ENCODE results near the gene RAB28. TPM values are rescaled to one million over a fixed set of nuclear protein-coding genes. Genes with fewer than 3 reads are reported as not detected.

RAB28 gene
- total RNA-seq, 1 donor from 2014 or later = 16.2 TPM

DNA sequence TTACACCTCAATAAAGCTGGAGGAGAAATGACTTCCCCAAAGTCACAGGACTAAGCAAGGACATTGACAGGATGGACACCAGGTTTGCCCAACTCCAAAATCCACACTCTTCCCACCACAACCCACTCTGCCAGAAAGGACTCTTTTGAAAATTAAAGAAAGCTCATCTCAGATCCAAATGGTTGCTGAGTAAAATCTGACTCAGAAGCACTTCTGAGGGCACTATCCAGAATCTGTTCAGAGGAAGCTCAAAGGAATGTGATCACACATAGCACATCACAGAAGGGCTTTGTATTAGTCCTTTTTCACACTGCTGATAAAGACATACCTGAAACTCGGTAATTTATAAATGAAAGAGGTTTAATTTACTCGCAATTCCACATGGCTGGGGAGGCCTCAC, 155.5 kb downstream of the RAB28 start:
- Mint-ChIP-seq H3K9me3 (ENCODE audit: unreplicated experiment) (no peaks in the 10 kb centered on the region), H3K4me1 (ENCODE audit: unreplicated experiment) (no peaks in the 10 kb centered on the region), H3K4me3 (ENCODE audit: unreplicated experiment) (no peak overlapping the region), H3K27ac (ENCODE audit: unreplicated experiment) (no peak overlapping the region), H3K36me3 (ENCODE audit: unreplicated experiment) (no peaks in the 10 kb centered on the region), H3K27me3 (ENCODE audit: unreplicated experiment) (no peaks in the 10 kb centered on the region)
- DNase-seq (ENCODE audit: extremely low spot score, unreplicated experiment) = no peak
- TF ChIP-seq CTCF (IDR thresholded peaks at IDR 0.05) = no peak

- H3K4me3 Mint-ChIP-seq (ENCODE audit: unreplicated experiment) = no peak overlapping the region
- DNase-seq (ENCODE audit: extremely low spot score, unreplicated experiment) = no peak
These were observed 156.1 kb downstream of the RAB28 start for GRCh38 chr4:13327991-13328390.

DNA sequence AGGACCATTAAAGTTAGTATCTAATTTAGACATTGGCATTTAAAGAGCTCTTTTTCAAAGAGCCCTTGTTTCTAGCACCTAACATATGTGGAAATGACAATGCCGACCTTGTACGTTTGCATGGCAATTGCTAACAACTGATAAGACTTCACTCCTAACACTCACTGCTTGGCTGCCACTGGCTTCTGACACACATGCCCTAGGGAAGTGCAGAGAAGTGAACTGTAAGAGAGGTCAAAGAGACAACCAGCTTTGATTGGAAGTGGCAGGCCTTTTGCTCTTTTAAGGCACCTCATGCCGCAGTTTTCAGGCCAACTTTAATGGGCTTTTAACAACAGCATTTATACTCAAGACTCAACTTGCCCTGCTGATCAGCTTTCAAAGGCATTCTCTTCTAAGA, 158.4 kb downstream of the RAB28 start:
- peaks cover 7% of the 10 kb centered on the region for H3K9me3 Mint-ChIP-seq (ENCODE audit: unreplicated experiment)
- no peak overlapping the region for H3K4me3 Mint-ChIP-seq (ENCODE audit: unreplicated experiment)
- TF ChIP-seq CTCF (IDR thresholded peaks at IDR 0.05) = no peak
- DNase-seq (ENCODE audit: extremely low spot score, unreplicated experiment) = no peak
- H3K27ac Mint-ChIP-seq (ENCODE audit: unreplicated experiment) = no peak overlapping the region
- H3K27me3 Mint-ChIP-seq (ENCODE audit: unreplicated experiment) = no peaks in the 10 kb centered on the region
- no peaks in the 10 kb centered on the region for H3K36me3 Mint-ChIP-seq (ENCODE audit: unreplicated experiment)
- peaks cover 4% of the 10 kb centered on the region for H3K4me1 Mint-ChIP-seq (ENCODE audit: unreplicated experiment)

More at GRCh38 chr4:13327991-13328390, 156.1 kb downstream of the RAB28 start:
- H3K4me1 Mint-ChIP-seq (ENCODE audit: unreplicated experiment) = peaks cover 2% of the 10 kb centered on the region
- no peaks in the 10 kb centered on the region for H3K27me3 Mint-ChIP-seq (ENCODE audit: unreplicated experiment)
- TF ChIP-seq CTCF (IDR thresholded peaks at IDR 0.05) = no peak
- no peak overlapping the region for H3K27ac Mint-ChIP-seq (ENCODE audit: unreplicated experiment)
- H3K36me3 Mint-ChIP-seq (ENCODE audit: unreplicated experiment) = no peaks in the 10 kb centered on the region
- no peaks in the 10 kb centered on the region for H3K9me3 Mint-ChIP-seq (ENCODE audit: unreplicated experiment)

DNA sequence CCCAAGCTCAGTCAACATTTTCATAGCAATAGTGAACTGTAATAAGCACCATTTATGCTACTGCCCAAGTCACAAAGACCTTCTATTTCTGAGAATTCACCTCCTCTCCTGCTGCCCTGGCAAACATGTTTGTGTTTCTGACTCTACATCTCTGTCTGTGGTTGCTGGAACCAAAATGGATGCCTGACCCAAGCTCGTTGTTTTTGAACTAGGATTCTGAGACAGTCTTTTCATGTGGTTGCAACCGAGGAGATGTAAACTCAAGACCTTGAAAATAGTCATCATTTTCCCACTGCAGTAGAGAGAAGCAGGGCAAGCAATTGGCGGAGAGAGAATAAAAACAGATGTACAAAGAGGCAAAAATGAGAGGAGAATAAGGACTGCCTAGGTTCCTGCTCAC, 160.2 kb downstream of the RAB28 start:
- no peak for DNase-seq (ENCODE audit: extremely low spot score, unreplicated experiment)
- H3K4me1 Mint-ChIP-seq (ENCODE audit: unreplicated experiment) = peaks cover 4% of the 10 kb centered on the region
- no peaks in the 10 kb centered on the region for H3K27me3 Mint-ChIP-seq (ENCODE audit: unreplicated experiment)
- peaks cover 13% of the 10 kb centered on the region for H3K9me3 Mint-ChIP-seq (ENCODE audit: unreplicated experiment)
- H3K4me3 Mint-ChIP-seq (ENCODE audit: unreplicated experiment) = no peak overlapping the region
- no peak for TF ChIP-seq CTCF (IDR thresholded peaks at IDR 0.05)
- no peak overlapping the region for H3K27ac Mint-ChIP-seq (ENCODE audit: unreplicated experiment)
- no peaks in the 10 kb centered on the region for H3K36me3 Mint-ChIP-seq (ENCODE audit: unreplicated experiment)

DNA sequence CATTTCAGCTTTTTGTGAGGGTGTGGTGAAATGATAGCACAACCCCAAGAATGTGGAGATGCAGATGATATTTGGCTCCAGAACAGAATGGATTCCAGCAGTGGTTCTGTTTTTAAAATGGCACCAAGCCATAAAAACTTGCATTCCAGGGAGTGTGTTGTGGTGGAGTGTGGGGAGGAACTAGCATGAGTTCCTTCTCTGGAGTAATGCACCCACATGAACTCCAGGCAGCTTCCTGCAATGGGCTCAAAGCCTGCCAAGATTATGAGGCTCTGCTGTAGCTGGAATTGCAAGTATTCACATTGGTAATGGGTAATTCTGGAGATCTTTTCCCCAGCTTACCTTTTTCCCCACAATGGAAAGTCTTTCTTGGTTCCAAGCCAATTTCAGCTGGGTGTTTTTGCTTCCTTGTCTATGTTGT, 161.4 kb downstream of the RAB28 start:
- peaks cover 13% of the 10 kb centered on the region for H3K9me3 Mint-ChIP-seq (ENCODE audit: unreplicated experiment)
- H3K4me3 Mint-ChIP-seq (ENCODE audit: unreplicated experiment) = no peak overlapping the region
- H3K36me3 Mint-ChIP-seq (ENCODE audit: unreplicated experiment) = no peaks in the 10 kb centered on the region
- peaks cover 4% of the 10 kb centered on the region for H3K4me1 Mint-ChIP-seq (ENCODE audit: unreplicated experiment)
- TF ChIP-seq CTCF (IDR thresholded peaks at IDR 0.05) = no peak
- no peak overlapping the region for H3K27ac Mint-ChIP-seq (ENCODE audit: unreplicated experiment)
- H3K27me3 Mint-ChIP-seq (ENCODE audit: unreplicated experiment) = no peaks in the 10 kb centered on the region
- no peak for DNase-seq (ENCODE audit: extremely low spot score, unreplicated experiment)

Other genes with a start within 250 kb of the RAB28 start
- 2.7 and 2.9 TPM in 2 replicates for gene NKX3-2, start 60.2 kb upstream of the RAB28 start, total RNA-seq
- 41.6 and 43.4 TPM in 2 replicates for gene BOD1L1, start 143.4 kb upstream of the RAB28 start, total RNA-seq

Measured in osteocyte (in vitro differentiated cells).